IMR-90 (cell line): ENCODE results near the gene PDIA2. TPM values are rescaled to one million over a fixed set of nuclear protein-coding genes. Genes with fewer than 3 reads are reported as not detected.

Experiments used
- ATAC-seq: fragments of 200-7000 bp; cut with Tn5 transposase; 2 replicates; pipeline ENCODE4 v1.9.1; 2020; ENCODE audit warnings: low read depth, mild to moderate bottlenecking, moderate library complexity
- BruUV-seq: library from RNA; stranded (reverse); fragments of 400-500 nt; replicated peaks from 2 replicates; lab custom pipeline; 2021; lab: Mats Ljungman, UMichigan
- CTCF ChIA-PET: fragments of 300-600 bp; formaldehyde crosslinking; extraction: SDS; loops from one replicate; lab custom pipeline; 2021; ENCODE audit warnings: antibody characterized with exemption; lab: Yijun Ruan, JAX
- POLR2A ChIA-PET: fragments of 300-600 bp; sonication (Branson Sonifier 250); formaldehyde crosslinking; loops from one replicate; lab custom pipeline; 2022; ENCODE audit warnings: antibody characterized with exemption; ENCODE audit not compliant: unreplicated experiment; lab: Charles Lee
- DNase-seq: peaks from one replicate; pipeline ENCODE4 v3.0.0; 2013
- H2AFZ ChIP-seq: replicated peaks from 2 replicates; pipeline ENCODE3; 2013; ENCODE audit warnings: low read length, mild to moderate bottlenecking; ENCODE audit not compliant: poor library complexity
- H2AK5ac ChIP-seq: 2 replicates; pipeline ENCODE4 v1.6.1; 2013; ENCODE audit warnings: low read depth, low read length, inconsistent platforms
- H2AK9ac ChIP-seq: replicated peaks from 2 replicates; pipeline ENCODE3; 2013; ENCODE audit warnings: mild to moderate bottlenecking, low read depth, low read length, moderate library complexity; ENCODE audit not compliant: poor library complexity
- H2BK120ac ChIP-seq: 2 replicates; pipeline ENCODE4 v1.6.1; 2013; ENCODE audit warnings: low read depth, low read length, inconsistent platforms
- H2BK15ac ChIP-seq: 3 replicates; pipeline ENCODE4 v1.6.1; 2013; ENCODE audit warnings: low read depth, low read length, inconsistent platforms
- H2BK20ac ChIP-seq: 2 replicates; pipeline ENCODE4 v1.6.1; 2013; ENCODE audit warnings: low read depth, mild to moderate bottlenecking, inconsistent platforms, low read length, moderate library complexity
- H2BK5ac ChIP-seq: 2 replicates; pipeline ENCODE4 v1.6.1; 2013; ENCODE audit warnings: mild to moderate bottlenecking, low read depth, low read length, inconsistent platforms; ENCODE audit not compliant: poor library complexity, severe bottlenecking
- H3K14ac ChIP-seq: replicated peaks from 2 replicates; pipeline ENCODE4 v1.6.1; 2013; ENCODE audit warnings: low read depth, low read length, inconsistent platforms
- H3K18ac ChIP-seq: 2 replicates; pipeline ENCODE4 v1.6.1; 2013; ENCODE audit warnings: low read depth, low read length, control low read depth
- H3K23ac ChIP-seq: 2 replicates; pipeline ENCODE4 v1.6.1; 2013; ENCODE audit warnings: low read depth, low read length, inconsistent platforms
- H3K27ac ChIP-seq: 2 replicates; pipeline ENCODE4 v1.5.1; 2013; ENCODE audit warnings: mild to moderate bottlenecking, control low read depth, low read length; ENCODE audit not compliant: insufficient read depth
- H3K27me3 ChIP-seq: 2 replicates; pipeline ENCODE4 v1.6.1; 2013; ENCODE audit warnings: low read length; ENCODE audit not compliant: control insufficient read depth, insufficient read depth
- H3K36me3 ChIP-seq: 2 replicates; pipeline ENCODE4 v1.6.1; 2013; ENCODE audit warnings: low read length, mixed read lengths; ENCODE audit not compliant: control insufficient read depth, insufficient read depth
- H3K4ac ChIP-seq: 2 replicates; pipeline ENCODE4 v1.6.1; 2013; ENCODE audit warnings: low read depth, low read length, inconsistent platforms
- H3K4me1 ChIP-seq: 2 replicates; pipeline ENCODE4 v1.6.1; 2013; ENCODE audit warnings: low read length, mixed read lengths; ENCODE audit not compliant: control insufficient read depth, insufficient read depth
- H3K4me2 ChIP-seq: 2 replicates; pipeline ENCODE4 v1.6.1; 2013; ENCODE audit warnings: low read depth, mild to moderate bottlenecking, control low read depth, low read length, moderate library complexity
- H3K4me3 ChIP-seq: 2 replicates; pipeline ENCODE4 v1.5.1; 2013; ENCODE audit warnings: low read depth, mild to moderate bottlenecking, control low read depth, low read length, moderate library complexity; ENCODE audit not compliant: insufficient read depth
- H3K56ac ChIP-seq: 2 replicates; pipeline ENCODE4 v1.6.1; 2013; ENCODE audit warnings: low read length, inconsistent platforms; ENCODE audit not compliant: insufficient read depth; ENCODE audit errors: extremely low read depth
- H3K79me1 ChIP-seq, 2 experiments: 2 replicates each; pipeline ENCODE4 v1.6.1; 2013; ENCODE audit warnings: low read length in 2 of 2, inconsistent platforms in 1 of 2, low read depth in 1 of 2
- H3K9ac ChIP-seq: 2 replicates; pipeline ENCODE4 v1.6.1; 2013; ENCODE audit warnings: low read depth, low read length, control low read depth
- H3K9me1 ChIP-seq: 2 replicates; pipeline ENCODE4 v1.6.1; 2013; ENCODE audit warnings: low read length, inconsistent platforms; ENCODE audit not compliant: insufficient read depth
- H3K9me3 ChIP-seq: 2 replicates; pipeline ENCODE4 v1.6.1; 2013; ENCODE audit warnings: low read length; ENCODE audit not compliant: control insufficient read depth, insufficient read depth
- H4K20me1 ChIP-seq: 2 replicates; pipeline ENCODE4 v1.6.1; 2013; ENCODE audit warnings: low read length, inconsistent platforms; ENCODE audit not compliant: insufficient read depth
- H4K5ac ChIP-seq: 2 replicates; pipeline ENCODE4 v1.6.1; 2013; ENCODE audit warnings: mild to moderate bottlenecking, low read depth, low read length, control low read depth
- H4K8ac ChIP-seq, 2 experiments: 2 replicates each; pipeline ENCODE4 v1.6.1; 2013; ENCODE audit warnings: low read depth in 2 of 2, low read length in 2 of 2, control low read depth in 1 of 2, inconsistent platforms in 1 of 2
- H4K91ac ChIP-seq: 2 replicates; pipeline ENCODE4 v1.6.1; 2013; ENCODE audit warnings: low read depth, low read length, inconsistent platforms; ENCODE audit not compliant: insufficient read depth
- BHLHE40 ChIP-seq: fragments of 150-350 bp; IDR thresholded peaks from 2 replicates; pipeline ENCODE4 v1.6.1; 2016; ENCODE audit warnings: mild to moderate bottlenecking, low read depth, low read length
- CHD1 ChIP-seq: IDR thresholded peaks from 2 replicates; pipeline ENCODE4 v1.6.1; 2012; ENCODE audit warnings: low read depth, low read length, improper control_type of control experiment
- CTCF ChIP-seq: conservative IDR thresholded peaks from 2 replicates; pipeline ENCODE4 v1.5.1; 2012; ENCODE audit warnings: mild to moderate bottlenecking, low read depth, low read length, improper control_type of control experiment
- FOS ChIP-seq: fragments of 150-350 bp; IDR thresholded peaks from 2 replicates; pipeline ENCODE4 v1.6.1; 2016; ENCODE audit warnings: low read depth, low read length
- MAFK ChIP-seq: IDR thresholded peaks from 2 replicates; pipeline ENCODE4 v1.6.1; 2012; ENCODE audit warnings: low read depth, low read length, improper control_type of control experiment
- MAZ ChIP-seq: IDR thresholded peaks from 2 replicates; pipeline ENCODE4 v1.6.1; 2012; ENCODE audit warnings: low read depth, mild to moderate bottlenecking, low read length, improper control_type of control experiment, moderate library complexity, borderline replicate concordance
- MXI1 ChIP-seq: IDR thresholded peaks from 2 replicates; pipeline ENCODE4 v1.6.1; 2012; ENCODE audit warnings: low read depth, mild to moderate bottlenecking, low read length, moderate library complexity, borderline replicate concordance
- NFE2L2 ChIP-seq: fragments of 150-350 bp; IDR thresholded peaks from 2 replicates; pipeline ENCODE4 v1.6.1; 2016; ENCODE audit warnings: low read depth, mild to moderate bottlenecking, low read length
- POLR2A ChIP-seq: IDR thresholded peaks from 2 replicates; pipeline ENCODE4 v1.6.1; 2012; ENCODE audit warnings: mild to moderate bottlenecking, low read depth, low read length
- RAD21 ChIP-seq: IDR thresholded peaks from 2 replicates; pipeline ENCODE4 v1.6.1; 2012; ENCODE audit warnings: low read length, improper control_type of control experiment
- RCOR1 ChIP-seq: IDR thresholded peaks from 2 replicates; pipeline ENCODE4 v1.6.1; 2012; ENCODE audit warnings: mild to moderate bottlenecking, low read length, improper control_type of control experiment; ENCODE audit not compliant: insufficient replicate concordance
- RFX5 ChIP-seq: IDR thresholded peaks from 2 replicates; pipeline ENCODE4 v1.8.0; 2012; ENCODE audit warnings: low read depth, mild to moderate bottlenecking, low read length, moderate library complexity
- SMC3 ChIP-seq: fragments of 150-350 bp; IDR thresholded peaks from 2 replicates; pipeline ENCODE4 v1.6.1; 2016; ENCODE audit warnings: low read depth, mild to moderate bottlenecking, antibody characterized with exemption, low read length, moderate library complexity
- USF2 ChIP-seq: fragments of 150-350 bp; IDR thresholded peaks from 2 replicates; pipeline ENCODE4 v1.6.1; 2017; ENCODE audit warnings: mild to moderate bottlenecking, antibody characterized with exemption, low read length, low read depth
- WGBS, 2 experiments: methylation state at CpG; one replicate each; pipeline versions ENCODE4 v1.1.5 to v1.1.7; 2013; ENCODE audit warnings: missing lambda C conversion rate in 2 of 2; ENCODE audit not compliant: insufficient read length in 1 of 2; ENCODE audit errors: extremely low coverage in 2 of 2; 5-methylcytosine and 5-hydroxymethylcytosine counted together
- dilution Hi-C: fragments of 300-500 bp; cut with HindIII; formaldehyde crosslinking; loops from one replicate; pipeline ENCODE4 v1.14.3; 2018; ENCODE audit warnings: low sequenced_read_pairs; ENCODE audit not compliant: unreplicated experiment
- in situ Hi-C: fragments of 300-500 bp; cut with MboI; formaldehyde crosslinking; loops from 3 replicates; pipeline ENCODE4 v1.14.3; 2019; ENCODE audit warnings: low sequenced_read_pairs, inconsistent platforms, mixed read lengths
- intact Hi-C: fragments of 100-400 bp; cut with micrococcal nuclease; formaldehyde crosslinking; loops from 2 replicates; pipeline ENCODE4 v1.10.0; 2022
- polyA plus RNA-seq, 3 experiments: library from polyadenylated mRNA; depleted of rRNA; stranded (reverse); fragments of >200 nt; gene quantifications; 2 replicates each; pipeline ENCODE4 v1.2.3, GENCODE V29; 2012; ENCODE audit warnings: low replicate concordance in 1 of 3
- total RNA-seq: library from RNA; depleted of rRNA; stranded (reverse); fragments of >200 nt; gene quantifications from 2 replicates; pipeline ENCODE4 v1.2.3, GENCODE V29; 2012

Gene PDIA2
- total and polyA plus RNA-seq, 2 of the 4 experiments (the other 2 are of a cell fraction): 0.17 TPM; not detected in 1

GRCh38 chr16:234468-235305 lies 48.3 kb upstream of the PDIA2 start, which contains the start of gene FAM234A (continued):
- TF ChIP-seq BHLHE40: peak; percentile 12; the same call in 1 of the 2 replicates

GRCh38 chr16:239948-240277 lies 43.1 kb upstream of the PDIA2 start:
- H2BK15ac ChIP-seq: no peak overlapping the region
- no peak for TF ChIP-seq MAFK
- no peak for TF ChIP-seq POLR2A
- no peak for TF ChIP-seq NFE2L2
- no peak for TF ChIP-seq BHLHE40
- TF ChIP-seq RFX5: no peak
- no peak for TF ChIP-seq MAZ
- no peak for TF ChIP-seq CHD1
- no peak for TF ChIP-seq RCOR1
- no peak for TF ChIP-seq USF2
- TF ChIP-seq CTCF: no peak
- no peak for TF ChIP-seq SMC3
- no peak for TF ChIP-seq RAD21
- no peak for TF ChIP-seq MXI1
- TF ChIP-seq FOS: no peak
- DNase-seq (peak; percentile 12), ATAC-seq (no peak)
- H3K9me1 ChIP-seq: 0 out of 2 replicates have a peak, but pooled peaks cover 8% of the 10 kb centered on the region
- no peak overlapping the region for H3K14ac ChIP-seq
- BruUV-seq: no TSS peak
- H3K9me3 ChIP-seq: no peaks in the 10 kb centered on the region
- H3K4me1 ChIP-seq: peaks cover 4% of the 10 kb centered on the region
- no peak overlapping the region for H4K91ac ChIP-seq
- in situ Hi-C loops (no loop called here), dilution Hi-C loops (no loop called here), intact Hi-C loops (loop anchor here (5.0 kb wide), 1 partner anchor 92 kb away; no protein-coding TSS in a partner anchor)
- no peak overlapping the region for H3K18ac ChIP-seq
- no peak overlapping the region for H2BK5ac ChIP-seq
- no peak overlapping the region for H3K23ac ChIP-seq
- H3K27ac ChIP-seq: no peak overlapping the region
- no peak overlapping the region for H4K5ac ChIP-seq
- H4K8ac ChIP-seq: no peak overlapping the region
- peaks cover 17% of the 10 kb centered on the region for H4K20me1 ChIP-seq
- no peak overlapping the region for H3K9ac ChIP-seq
- no peak overlapping the region for H2AK9ac ChIP-seq
- no peaks in the 10 kb centered on the region for H3K36me3 ChIP-seq
- no peak overlapping the region for H2AK5ac ChIP-seq
- H2AFZ ChIP-seq: no peak overlapping the region
- no peak overlapping the region for H3K4ac ChIP-seq
- H3K79me1 ChIP-seq: peaks cover 23 to 45% of the 10 kb centered on the region in 2 experiments
- ChIA-PET POLR2A (no interaction called here), CTCF (interaction anchor here (1.3 to 1.6 kb wide), 2 partner anchors 12 to 133 kb away, joined by 3 to 5 read pairs; no protein-coding TSS in a partner anchor)
- no peak overlapping the region for H3K4me3 ChIP-seq
- H2BK120ac ChIP-seq: no peak overlapping the region
- H2BK20ac ChIP-seq: no peak overlapping the region
- WGBS, 2 experiments: 0% methylated on average over 1 of the region's 3 CpGs; no CpG with 5 or more reads in 1 of the 2 experiments
- H3K56ac ChIP-seq: no peak overlapping the region
- peak overlapping the region; percentile 12; the same call in 1 of the 2 replicates for H3K4me2 ChIP-seq
- H3K27me3 ChIP-seq: no peaks in the 10 kb centered on the region
